ENCODE results near the gene NR2F2. TPM values are rescaled to one million over a fixed set of nuclear protein-coding genes. Genes with fewer than 3 reads are reported as not detected.

NR2F2 gene
- total and polyA plus RNA-seq, 8 donors: 7.0 to 25.6 (median 14.0) TPM

DNA sequence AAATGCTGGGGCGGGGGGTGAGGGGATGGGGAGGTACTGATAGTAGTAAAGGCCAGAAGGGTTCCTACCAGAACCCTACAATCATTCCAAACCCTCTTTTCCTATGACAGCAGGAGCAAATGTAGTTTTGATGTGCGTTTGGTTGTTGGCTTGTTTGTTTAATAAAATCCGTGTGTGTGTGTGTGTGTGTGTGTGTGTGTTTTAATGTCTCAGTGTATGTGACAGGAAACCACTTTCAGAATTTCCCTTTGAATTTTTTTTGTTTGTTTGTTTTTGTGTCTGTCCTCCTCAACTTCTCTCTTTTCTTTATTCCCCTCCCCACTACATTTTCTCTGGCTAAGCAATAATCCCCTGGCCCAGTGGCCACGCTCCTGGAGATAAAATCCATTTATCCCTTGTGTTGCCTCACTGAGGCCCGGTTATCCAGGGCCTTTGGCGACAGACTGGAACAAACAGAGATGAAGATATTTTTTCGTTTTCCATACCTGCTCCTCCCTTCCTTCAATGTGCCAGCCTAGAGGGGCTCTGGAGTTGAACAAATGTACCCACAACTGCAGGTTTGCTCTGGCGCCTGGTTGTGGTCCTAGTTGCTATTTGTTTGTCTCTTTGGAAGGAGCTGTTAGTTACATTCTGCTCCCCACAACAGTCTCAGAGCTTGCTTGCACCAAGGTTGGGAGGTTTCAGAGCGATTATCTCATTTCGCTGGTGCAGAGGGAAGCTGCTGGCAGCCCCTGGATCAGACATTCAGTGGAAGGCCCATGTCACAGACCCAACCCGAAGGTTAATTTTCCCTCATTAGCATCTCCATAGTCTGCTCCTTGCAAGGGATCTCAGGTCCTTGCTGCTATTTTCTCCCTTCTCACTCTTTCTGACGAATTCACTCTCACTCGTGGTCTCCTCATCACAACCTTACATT lies 17.9 kb downstream of the NR2F2 start:
- WGBS, 2 donors: 74 to 84% methylated on average over 13 of the region's 13 CpGs
- DNase-seq (no peak), ATAC-seq (no peak), FAIRE-seq (no peak)
- no peak overlapping the region for H3K4me3 ChIP-seq
- TF ChIP-seq, protein P1, sequence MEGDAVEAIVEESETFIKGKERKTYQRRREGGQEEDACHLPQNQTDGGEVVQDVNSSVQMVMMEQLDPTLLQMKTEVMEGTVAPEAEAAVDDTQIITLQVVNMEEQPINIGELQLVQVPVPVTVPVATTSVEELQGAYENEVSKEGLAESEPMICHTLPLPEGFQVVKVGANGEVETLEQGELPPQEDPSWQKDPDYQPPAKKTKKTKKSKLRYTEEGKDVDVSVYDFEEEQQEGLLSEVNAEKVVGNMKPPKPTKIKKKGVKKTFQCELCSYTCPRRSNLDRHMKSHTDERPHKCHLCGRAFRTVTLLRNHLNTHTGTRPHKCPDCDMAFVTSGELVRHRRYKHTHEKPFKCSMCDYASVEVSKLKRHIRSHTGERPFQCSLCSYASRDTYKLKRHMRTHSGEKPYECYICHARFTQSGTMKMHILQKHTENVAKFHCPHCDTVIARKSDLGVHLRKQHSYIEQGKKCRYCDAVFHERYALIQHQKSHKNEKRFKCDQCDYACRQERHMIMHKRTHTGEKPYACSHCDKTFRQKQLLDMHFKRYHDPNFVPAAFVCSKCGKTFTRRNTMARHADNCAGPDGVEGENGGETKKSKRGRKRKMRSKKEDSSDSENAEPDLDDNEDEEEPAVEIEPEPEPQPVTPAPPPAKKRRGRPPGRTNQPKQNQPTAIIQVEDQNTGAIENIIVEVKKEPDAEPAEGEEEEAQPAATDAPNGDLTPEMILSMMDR (IDR thresholded peaks at IDR 0.05): no peak
- H3K4me1 ChIP-seq: no peaks in the 10 kb centered on the region
- no peaks in the 10 kb centered on the region for H3K27me3 ChIP-seq
- no peaks in the 10 kb centered on the region for H3K9me3 ChIP-seq
- H3K36me3 ChIP-seq: no peaks in the 10 kb centered on the region
- intact Hi-C loops (cut with DNase I): loop anchor here in 1 of 3 donors (10.0 kb wide), 1 partner anchor 1084 kb away; no protein-coding TSS in a partner anchor
- peak overlapping the region in 1 of 4 donors; percentile 10 for H3K27ac ChIP-seq

DNA sequence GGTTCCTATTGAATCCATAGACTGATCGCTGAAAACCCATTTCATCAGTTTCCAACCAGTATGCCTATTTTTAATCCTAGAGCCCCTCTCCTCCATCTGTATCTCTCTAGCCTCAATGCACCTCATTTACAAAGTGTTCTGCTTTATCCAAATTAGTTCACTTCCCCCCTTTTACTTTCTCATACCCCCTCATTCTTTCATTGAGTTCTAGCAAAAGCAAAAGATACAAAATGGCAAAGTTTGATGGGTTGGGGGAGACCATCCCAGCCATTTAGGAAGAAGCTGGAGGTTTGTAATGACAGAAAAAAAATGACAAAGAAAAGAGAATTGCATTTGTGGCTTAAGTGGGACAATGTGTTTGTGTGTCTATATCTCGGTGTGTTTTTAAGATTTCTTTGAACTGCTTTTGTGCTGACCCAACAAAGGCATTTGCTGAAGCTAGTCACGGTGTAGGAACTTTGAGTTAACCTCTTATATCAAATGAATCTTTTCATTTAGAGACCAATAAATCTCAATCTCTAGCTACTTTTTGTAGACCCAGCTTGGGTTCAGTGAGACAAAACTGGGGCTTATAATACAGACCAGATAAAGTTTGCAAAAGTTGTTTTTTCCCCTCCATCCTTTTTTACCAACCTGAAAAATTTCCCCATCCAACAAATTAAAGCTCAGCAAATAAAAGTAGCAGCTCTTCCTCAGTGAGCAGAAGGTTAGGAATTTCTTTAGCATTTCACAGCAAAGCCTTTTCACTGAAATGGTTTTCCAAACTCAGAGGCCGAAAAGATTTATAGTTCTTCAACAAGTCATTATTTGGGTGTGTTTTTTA lies 18.7 kb downstream of the NR2F2 start:
- no peaks in the 10 kb centered on the region for H3K36me3 ChIP-seq
- intact Hi-C loops (cut with DNase I): loop anchor here in 1 of 3 donors (10.0 kb wide), 1 partner anchor 1084 kb away; no protein-coding TSS in a partner anchor
- H3K4me3 ChIP-seq: no peak overlapping the region
- no peaks in the 10 kb centered on the region for H3K4me1 ChIP-seq
- TF ChIP-seq, protein P1 (IDR thresholded peaks at IDR 0.05): no peak
- 80 to 87% methylated on average over 4 of the region's 4 CpGs for WGBS, 2 donors
- ATAC-seq (no peak), DNase-seq (no peak), FAIRE-seq (no peak)
- no peaks in the 10 kb centered on the region for H3K9me3 ChIP-seq
- H3K27me3 ChIP-seq: no peaks in the 10 kb centered on the region
- H3K27ac ChIP-seq: peak overlapping the region in 1 of 4 donors; percentile 22

DNA sequence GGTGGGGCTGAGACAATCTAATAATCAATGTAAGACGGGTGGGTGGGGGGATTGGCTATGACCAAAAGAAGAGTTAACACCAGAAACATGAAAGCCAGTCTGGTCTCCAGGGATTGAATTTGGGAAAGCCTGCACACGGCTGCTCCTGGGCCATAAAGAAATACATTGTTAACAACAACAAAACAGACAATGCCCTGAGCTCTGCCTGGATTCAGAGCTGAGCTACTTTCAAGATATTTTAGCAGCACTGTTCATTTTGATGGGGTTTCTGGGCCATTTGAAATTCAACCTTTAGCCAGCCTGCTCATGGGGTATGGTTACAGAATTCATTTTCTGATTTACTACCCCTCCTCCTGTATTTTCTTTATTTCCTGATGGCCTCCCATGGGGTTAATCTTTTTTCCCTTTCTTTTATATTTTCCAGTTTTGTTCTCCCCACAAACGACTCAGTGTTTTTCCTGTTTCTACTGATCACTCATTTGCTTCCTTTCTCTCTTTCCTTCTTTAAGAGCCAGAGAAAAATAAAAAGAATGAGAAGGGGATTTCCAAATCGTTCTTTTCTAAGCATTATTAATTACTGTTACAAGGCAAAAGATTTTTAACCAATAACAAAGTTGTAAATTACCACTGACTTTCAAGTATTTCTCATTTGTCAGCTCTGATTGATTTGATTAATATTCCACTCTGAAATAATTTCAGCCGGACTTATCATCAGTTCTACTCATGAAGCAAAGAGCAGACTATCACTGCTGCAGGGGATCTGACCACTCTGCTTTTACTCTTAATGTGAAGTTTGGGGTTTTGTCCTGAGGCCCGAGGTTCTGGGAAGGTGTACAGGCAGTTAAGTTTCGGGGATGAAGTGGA lies 19.6 kb downstream of the NR2F2 start:
- FAIRE-seq: no peak
- intact Hi-C loops (cut with DNase I): loop anchor here in 2 of 3 donors (10.0 kb wide), 3 partner anchors 885 to 1405 kb away; no protein-coding TSS in a partner anchor
- no peak for DNase-seq
- WGBS, 2 donors: 47 to 55% methylated on average over 7 of the region's 7 CpGs
- Histone ChIP-seq H3K4me1 (no peaks in the 10 kb centered on the region), H3K27ac (peak overlapping the region in 1 of 4 donors; percentile 22), H3K27me3 (no peaks in the 10 kb centered on the region), H3K4me3 (no peak overlapping the region), H3K9me3 (no peaks in the 10 kb centered on the region), H3K36me3 (no peaks in the 10 kb centered on the region)
- TF ChIP-seq, protein P1 (IDR thresholded peaks at IDR 0.05): no peak
- ATAC-seq: no peak

DNA sequence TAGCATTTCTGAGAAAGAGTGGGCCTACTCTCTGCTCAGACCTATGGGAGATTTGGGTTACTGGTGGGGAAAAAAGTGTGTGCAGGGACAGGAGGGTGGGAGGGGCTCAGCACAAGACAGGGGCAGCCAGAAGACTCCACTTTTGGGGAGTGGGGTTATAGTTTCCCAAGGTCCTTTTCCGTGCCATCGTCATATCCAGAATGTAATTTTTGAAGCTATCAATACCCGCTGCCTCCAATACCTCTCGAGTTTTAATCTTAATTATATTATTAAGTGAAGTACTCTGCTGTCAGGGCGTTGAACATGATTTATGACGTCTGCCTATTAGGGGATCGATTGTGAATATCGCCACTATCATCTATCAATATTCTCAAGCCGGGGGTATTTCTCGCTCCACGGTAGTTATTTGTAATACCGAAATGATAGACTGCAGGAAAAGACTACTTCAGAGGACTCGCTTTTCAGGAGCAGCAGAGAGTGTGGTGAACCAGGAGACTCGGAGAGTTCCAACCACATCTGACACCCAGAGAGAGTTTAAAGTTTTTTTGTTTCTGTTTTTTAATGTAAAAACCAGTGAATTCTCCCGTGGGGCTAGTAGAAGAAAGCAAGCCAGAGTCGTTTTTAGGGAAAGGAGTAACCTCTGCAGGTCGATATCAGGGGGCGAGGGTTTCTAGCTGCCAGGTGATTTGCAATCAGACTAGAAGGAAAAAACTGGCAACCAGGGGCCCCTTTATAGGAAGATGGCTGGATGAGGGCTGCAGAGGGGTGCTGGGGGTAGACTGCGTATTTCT lies 20.6 kb downstream of the NR2F2 start:
- FAIRE-seq (no peak), ATAC-seq (no peak), DNase-seq (no peak)
- TF ChIP-seq, protein P1 (IDR thresholded peaks at IDR 0.05): no peak
- intact Hi-C loops (cut with DNase I): loop anchor here in 2 of 3 donors (10.0 kb wide), 2 partner anchors 884 to 1404 kb away; no protein-coding TSS in a partner anchor
- Histone ChIP-seq H3K27ac (peak overlapping the region in 1 of 4 donors; percentile 55), H3K4me3 (no peak overlapping the region), H3K27me3 (no peaks in the 10 kb centered on the region), H3K36me3 (no peaks in the 10 kb centered on the region), H3K4me1 (no peaks in the 10 kb centered on the region), H3K9me3 (no peaks in the 10 kb centered on the region)
- WGBS, 2 donors: 75 to 83% methylated on average over 19 of the region's 19 CpGs
